Thyroid gland (tissue), 4 donors: ENCODE results near the gene GRAMD2B.

Source experiments
- CTCF ChIP-seq, 6 experiments: fragments of 200-600 bp in 3 of 6; fragments of 450-650 bp in 3 of 6; sonication (generic) in 3 of 6; IDR thresholded peaks; one replicate each; pipeline ENCODE4 v1.5.1; 2016 to 2019; ENCODE audit warnings: antibody characterized with exemption in 6 of 6, mild to moderate bottlenecking in 2 of 6, inconsistent platforms in 1 of 6, moderate library complexity in 1 of 6
- POLR2A ChIP-seq, 2 donors: fragments of 450-650 bp; IDR thresholded peaks; one replicate each; pipeline ENCODE4 v1.6.1; 2017; ENCODE audit warnings: antibody characterized with exemption in 2 of 2, mild to moderate bottlenecking in 2 of 2, moderate library complexity in 1 of 2

- TF ChIP-seq POLR2A (IDR thresholded peaks at IDR 0.05) (no peak), CTCF (IDR thresholded peaks at IDR 0.05) (no peak)
These were observed 30.9 kb downstream of the GRAMD2B start for GRCh38 chr5:126454081-126454480.
